Stimulated activated CD4-positive, alpha-beta T cell treated with anti-CD3 and anti-CD28 coated beads, Interleukin-4, amount 100 ng/mL, for 24 hours (primary cell): ENCODE results near the gene HDGFL2.
"Not testable (repeated sequence)": the region's sequence is repeated elsewhere in the genome, so short reads cannot be mapped to it uniquely, and the experiment has no call there.

ENCODE experiments used
- DNase-seq: peaks from one replicate; pipeline ENCODE4 v3.0.0-alpha.2; 2020

The HDGFL2 gene

DNA sequence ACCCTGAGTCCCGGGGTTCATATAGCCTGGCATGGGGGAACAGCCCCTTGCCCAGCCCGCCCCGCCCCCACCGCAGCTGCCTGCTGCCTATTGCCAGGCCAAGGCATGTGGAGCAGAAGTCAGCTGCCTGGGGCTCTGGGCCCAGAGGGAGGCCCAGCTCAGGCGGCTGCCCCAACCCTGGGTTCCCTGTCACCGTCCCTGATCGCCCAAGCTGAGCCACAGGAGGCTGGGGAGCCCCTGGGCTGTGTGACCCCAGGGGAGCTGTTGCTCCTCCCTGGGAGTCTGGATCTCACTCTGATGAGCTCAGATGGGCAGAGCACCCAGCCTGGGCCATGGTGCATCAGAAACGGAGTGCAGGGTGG is 44.8 kb downstream of the HDGFL2 start:
- no peak for DNase-seq

DNA sequence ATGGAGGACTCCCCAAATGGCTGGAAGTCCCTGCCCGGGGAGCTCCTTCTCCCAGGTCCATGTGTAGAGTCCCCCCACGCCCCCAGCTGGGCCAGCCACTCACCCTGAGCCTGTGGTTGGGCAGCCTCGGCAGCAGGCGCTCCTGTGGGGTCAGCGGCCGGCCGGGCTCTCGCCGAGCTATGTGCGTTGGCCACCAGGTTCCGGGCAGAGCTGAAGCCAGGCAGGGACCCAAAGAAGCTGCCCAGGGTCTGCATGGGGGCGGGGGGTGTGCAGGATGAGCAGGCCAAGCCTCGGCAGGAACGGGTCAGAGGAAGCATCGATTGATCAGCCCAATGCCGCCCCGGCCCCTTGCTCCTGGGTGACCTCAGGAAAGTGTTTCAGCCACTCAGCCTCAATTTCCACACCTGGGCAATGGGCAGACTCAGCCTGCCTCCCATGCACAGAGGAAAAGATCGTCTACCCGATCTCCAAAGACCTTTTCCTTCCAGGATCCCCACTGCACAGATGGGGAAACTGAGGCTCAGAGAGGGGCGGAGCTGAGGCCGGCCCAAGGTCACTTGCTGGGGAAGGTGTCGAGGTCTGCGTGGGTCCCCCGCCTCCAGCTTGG is 45.5 kb downstream of the HDGFL2 start:
- no peak for DNase-seq

DNA sequence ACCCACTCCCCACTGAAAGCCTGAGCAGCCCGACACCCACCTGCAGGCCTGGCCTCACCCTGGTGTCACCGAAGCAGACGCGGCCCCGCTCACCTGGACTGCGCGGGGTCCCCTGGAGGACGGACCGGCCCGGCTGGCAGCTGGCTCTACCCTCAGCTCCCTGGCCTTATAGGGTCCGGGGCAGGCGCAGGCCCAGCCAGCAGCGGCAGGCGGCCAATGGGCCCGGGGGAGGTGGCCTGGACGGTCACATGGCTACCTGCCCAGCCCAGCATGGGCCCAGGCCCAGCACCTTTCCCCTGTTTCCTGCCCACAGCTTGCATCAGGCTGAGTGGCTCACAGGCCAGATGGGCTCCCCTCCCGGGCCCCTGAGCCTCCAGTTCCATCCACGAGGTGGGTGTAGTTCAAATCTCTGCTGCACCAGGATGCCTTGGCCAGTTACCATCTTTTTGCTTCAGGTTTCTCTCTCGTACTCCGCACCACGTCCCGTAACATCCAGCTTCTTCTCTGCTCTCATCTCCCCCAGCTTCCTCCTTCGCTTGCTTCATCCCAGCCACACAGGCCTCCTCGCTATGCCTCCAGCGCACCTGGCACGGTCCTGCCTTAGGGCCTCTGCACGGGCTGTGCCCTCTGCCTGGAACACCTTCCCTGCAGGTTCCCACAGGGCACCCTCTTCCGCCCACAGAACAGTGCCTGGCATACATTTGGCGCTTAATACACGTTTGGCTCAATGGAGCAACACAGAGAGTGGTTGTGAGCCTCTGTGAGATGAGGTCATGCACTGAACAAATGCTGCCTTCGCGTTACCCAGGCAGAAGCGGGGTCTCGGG is 46.5 kb downstream of the HDGFL2 start, which contains the start of gene PLIN4:
Gene PLIN4, minus strand, starts transcription at position 142 of the 827 bp plus-strand sequence. CDS start 214 bp downstream, outside the sequence.
- DNase-seq = no peak

DNA sequence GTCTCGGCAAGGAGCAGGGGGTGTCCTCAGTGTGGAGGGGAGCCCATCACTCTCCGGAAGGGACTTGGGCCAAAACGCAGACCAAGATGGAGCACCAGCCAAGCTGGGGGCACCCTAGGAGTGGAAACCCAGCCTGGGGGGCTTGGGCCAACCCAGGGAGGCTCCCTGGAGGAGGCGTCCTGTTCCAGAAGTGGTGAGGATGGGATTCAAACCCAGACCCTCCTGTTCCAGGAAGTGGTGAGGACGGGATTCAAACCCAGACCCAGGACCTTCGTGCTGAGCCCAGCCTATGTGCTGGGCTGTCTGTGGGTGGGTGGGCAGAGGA is 47.0 kb downstream of the HDGFL2 start:
- no peak for DNase-seq

DNA sequence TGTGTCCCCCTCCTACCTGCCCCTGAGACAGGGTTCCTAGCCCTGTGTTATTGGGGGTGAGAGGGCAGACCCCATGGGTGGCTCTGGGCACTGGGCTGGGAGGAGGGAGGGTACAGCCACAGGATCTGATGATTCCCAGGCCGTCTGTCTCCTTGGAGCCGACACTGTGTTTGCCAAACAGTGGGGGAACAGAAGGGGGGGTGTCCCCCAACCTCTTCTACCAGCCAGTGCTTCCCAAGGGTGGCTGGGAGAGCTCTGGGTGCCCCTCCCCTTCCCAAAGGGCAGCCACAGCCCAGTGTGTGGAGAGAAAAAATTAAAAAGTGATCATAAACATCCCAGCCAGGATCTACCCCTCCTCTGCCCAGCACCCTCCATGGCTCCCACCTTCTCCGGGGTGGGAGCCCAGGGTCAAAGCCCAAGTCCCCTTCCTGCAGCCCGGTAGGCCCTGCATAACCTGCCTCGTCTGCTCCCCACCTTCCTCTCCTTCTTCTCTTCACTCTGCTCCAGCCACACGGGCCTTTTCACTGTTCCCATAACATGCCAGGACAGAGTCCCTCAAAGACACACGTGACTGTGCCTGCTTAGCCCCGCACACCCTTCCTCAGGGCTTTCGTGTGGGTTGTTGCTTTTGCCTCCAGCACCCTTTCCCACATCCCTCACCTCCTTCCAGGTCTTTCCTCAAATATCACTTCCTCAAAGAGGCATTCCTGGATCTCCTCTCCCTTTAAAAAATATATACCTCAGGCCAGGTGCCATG is 47.6 kb downstream of the HDGFL2 start:
- DNase-seq = no peak

DNA sequence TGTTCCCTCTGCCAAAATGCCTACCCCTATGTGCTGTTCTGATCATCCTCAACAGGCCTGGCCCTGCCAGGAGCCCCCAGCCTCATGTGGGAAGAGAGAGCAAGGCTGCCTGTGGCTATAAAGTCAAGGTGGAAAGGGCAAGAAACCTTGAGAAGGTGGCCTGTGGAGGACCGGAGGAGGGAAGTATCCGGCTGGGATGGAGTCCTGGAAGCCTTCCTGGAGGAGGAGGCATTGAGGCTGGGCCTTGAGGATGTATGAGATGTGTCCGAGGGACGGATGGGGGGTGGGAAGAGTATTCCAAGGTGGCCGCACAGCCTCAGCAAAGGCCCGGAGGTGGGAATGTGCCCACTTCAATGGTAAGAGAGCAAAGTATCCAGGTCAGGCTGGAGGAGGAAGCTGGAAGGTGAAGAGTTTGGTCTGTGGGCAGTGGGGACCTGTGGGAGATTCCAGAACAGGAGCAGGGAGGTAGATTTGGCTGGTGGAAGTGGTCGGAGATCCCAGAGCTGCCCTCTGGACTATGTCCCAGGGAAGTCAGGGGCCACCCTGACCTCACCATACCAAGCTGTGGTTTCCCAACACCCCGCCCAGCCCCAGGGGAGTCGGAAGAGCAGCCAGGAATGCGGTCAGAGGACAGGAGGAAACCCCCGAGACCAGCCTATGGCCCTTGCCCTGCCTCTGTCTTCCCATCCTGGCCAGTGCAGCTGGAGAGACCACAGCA is 49.2 kb downstream of the HDGFL2 start:
- no peak for DNase-seq

DNA sequence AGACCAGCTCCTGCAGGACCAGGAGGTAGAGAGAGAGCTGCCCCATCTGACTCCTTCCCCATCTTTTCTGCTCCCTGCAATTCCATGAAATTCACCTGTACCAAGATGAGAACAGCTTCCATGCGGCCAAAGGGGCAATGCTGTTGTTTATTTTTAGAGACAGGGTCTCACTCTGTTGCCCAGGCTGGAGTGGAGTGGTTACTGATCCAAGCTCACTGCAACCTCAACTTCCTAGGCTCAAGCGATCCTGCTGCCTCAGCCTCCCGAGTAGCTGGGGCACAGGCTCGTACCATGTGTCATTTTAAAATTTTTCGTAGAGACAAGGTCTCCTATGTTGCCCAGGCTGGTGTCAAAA is 49.8 kb downstream of the HDGFL2 start:
- no peak for DNase-seq

DNA sequence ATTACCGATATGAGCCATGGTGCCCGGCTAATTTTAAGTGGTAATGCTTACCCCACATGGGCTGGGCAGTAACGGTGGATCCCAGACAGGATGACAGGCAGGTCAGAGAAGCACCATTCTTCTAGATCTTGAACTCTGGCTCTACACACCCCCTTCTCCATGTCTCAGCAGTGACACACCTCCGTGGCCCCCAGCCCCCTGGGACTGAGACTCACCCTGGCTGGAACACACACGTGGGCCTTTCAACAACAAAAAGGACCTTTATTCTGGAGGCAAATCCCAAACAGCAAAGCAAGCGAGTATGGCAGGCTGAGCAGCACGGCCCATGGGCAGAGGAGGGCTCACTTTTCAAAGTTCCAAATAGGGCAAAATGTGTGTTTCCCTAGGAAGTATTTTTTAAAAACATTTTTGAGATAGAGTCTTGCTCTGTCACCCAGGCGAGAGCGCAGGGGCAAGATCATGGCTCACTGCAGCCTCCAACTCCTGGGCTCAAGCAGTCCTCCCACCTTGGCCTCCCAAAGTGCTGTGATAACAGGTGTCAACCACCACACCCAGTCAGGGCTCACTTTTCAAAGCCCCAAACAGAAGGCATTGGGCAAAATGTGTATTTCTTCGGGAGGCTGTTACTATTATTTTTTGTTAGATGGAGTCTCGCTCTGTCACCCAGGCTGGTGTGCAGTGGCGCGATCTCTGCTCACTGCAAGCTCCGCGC is 50.4 kb downstream of the HDGFL2 start:
- DNase-seq = no peak

DNA sequence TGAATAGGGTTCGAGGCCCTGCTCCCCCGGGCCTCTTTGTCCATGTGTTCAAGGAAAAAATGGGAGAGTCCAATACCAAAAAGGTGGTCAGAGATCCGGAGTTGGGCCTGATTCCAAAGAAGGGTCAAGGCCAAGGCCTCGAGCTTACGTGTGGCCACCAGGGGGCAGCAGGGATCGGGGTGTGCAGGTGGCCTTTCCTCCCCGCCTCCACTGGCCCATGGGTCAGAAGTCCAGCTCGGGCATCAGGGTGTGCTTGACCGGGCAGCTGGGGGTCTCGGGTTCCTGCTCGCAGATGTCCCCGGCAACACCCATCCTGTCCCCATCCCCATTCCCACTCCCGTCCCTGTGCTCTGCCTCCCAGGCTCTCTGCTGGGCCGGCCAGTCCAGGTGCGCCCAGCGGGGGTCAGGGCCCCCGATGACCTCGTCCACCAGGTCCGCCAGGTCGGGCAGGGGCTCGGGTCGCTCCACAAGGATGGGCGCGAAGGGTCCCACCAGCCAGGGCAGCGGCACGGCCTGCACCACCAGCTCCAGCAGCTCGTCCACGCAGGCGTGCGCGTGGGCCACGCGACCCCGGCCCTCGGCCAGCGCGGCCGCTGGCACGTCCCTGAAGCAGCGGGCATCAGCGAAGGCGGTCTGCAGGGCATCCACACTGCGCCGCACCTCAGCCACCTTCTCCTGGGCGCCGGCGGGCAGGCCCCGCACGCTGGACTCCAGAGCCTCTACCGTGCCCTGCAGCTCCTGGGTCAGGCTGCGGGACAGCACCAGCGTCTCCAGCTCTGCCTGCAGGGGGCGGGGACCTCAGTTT is 51.4 kb downstream of the HDGFL2 start:
- peak; percentile 23 for DNase-seq

DNA sequence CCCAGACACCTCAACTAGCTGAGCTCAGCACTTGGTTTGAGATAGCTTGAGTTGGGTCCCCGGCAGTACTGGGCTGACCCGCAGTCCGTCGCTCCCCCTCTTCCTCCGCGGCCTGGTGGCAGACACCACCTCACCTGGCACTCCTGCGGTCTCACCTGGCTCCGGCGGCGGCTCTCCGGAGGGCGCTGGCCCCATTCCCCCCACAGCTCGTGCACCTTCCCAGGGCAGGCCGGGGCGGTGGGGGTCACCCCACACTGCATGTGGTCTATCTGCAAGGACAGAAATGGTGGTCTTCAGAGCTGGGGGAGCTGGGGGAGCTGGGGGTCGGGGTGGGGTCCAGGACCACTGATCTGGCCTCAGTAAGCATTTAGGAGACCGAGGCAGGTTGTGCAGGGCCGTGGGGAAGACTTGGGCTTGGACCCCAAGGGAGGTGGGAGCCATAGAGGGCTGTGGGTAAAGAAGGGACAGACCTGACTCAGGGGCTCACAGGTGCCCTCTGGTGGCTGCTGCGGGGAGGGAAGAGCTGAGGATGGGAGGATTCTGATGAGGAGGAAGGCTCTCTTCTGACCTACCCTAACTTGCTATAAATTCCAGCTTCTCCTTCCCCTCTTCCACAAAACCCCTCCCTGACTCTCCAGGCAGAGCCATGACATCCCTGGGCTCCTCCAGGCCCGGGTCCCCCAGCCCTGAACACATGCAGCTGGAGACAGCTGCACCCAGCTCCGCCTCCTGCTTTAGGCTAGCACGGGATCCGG is 52.9 kb downstream of the HDGFL2 start:
- DNase-seq = peak; percentile 74

DNA sequence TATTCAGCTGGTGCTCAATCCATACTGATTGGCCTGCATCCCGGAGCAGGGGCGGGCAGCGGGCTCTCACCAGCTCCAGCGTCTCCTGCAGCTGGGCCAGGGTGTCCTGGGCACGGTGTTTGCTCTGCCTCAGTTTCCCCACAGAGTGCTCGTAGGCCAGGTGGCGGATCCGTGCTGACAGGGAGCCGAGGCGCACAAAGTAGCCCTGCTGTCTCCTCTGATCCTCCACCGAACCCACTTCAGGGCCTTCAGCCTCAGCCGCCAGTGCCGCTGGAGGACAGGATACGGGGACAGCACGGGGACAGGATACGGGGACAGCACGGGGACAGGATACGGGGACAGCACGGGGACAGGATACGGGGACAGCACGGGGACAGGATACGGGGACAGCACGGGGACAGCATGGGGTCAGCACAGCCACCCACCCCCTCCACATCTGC is 53.5 kb downstream of the HDGFL2 start:
- no peak for DNase-seq

DNA sequence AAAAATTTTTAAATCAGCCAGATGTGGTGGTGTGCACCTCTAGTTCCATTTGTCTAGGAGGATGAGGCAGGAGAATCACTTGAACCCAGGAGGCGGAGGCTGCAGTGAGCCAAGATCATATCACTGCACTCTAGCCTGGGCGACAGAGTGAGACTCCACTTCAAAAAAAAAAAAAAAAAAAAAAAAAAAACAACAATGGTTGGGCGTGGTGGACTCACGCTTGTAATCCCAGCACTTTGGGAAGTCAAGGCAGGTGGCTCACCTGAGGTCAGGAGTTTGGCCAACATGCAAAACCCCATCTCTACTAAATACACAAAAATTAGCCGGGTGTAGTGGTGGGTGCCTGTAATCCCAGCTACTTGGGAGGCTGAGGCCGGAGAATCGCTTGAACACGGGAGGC is 55.3 kb downstream of the HDGFL2 start:
- DNase-seq = not testable (repeated sequence)

DNA sequence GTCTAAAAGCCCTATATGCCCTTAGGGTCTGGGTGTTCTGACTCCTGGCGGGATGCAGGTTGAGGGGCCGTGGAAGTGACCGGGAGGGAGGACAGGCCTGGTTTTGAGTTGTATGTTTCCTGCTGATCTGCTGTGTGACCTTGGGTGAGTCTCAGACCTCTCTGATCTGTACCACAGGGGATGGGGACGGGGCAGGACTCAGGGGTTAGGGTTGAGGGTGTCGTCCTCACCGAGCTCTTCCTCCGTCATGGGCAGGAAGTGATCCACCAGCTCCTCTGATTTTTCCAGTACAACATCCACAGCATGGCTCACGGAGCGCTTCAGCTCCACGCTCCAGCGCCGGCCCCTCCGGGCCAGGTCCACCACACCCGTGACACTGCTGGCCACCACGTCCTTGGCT is 56.7 kb downstream of the HDGFL2 start:
- no peak for DNase-seq

DNA sequence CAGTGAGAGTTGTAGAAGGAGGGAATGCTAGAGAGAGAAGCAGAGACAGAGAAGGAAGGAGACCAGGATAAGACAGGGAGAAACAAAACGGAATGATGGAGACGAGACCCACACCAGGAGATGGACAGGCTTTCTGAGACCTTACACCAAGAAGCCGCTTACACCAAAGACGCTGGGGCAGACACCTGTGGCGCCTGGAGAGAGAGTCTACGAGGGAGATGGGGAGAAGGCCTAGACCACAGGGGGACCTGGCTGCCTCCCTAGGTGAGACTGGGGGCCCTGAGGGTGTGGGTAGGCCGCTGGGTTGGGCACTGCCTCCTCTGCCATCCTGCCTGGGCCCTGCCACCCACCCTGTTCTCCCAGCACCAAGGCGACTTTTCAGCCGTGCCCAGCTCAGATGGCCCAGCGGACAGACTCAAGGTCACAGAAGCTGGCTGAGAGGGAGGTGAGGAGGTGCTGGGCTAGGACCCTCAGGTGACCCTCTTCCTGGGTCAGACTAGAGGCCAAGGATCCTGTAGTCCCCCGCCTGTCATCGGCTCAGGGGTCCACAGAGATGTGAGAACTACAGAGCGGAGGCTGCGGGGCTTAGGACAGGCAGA is 57.9 kb downstream of the HDGFL2 start:
- no peak for DNase-seq

DNA sequence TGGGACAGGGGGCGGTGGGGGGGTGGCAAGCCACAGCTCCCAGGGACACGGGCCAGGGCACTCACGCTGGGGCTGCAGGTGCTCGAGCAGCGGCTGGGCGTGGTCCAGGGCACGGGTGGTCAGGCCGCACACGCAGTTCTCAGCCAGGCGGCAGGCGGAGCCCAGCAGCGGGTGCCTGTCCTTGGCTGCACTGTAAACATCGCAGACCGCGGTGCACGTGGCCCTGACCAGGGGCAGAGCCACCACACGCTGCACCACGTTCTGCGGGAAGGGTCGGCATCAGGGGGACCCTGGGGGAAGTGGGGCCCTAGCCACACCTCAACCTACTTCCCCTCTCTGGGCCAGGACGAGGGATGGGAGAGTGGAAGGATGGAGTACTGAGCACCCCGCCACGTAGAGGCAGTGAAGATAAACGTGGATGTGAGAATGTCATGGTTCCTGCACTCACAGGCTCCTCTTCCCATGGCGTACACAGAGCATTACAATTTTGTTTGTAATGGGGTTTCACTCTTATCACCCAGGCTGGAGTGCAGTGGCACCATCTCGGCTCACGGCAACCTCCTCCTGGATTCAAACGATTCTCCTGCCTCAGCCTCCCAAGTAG is 59.6 kb downstream of the HDGFL2 start:
- DNase-seq = no peak

DNA sequence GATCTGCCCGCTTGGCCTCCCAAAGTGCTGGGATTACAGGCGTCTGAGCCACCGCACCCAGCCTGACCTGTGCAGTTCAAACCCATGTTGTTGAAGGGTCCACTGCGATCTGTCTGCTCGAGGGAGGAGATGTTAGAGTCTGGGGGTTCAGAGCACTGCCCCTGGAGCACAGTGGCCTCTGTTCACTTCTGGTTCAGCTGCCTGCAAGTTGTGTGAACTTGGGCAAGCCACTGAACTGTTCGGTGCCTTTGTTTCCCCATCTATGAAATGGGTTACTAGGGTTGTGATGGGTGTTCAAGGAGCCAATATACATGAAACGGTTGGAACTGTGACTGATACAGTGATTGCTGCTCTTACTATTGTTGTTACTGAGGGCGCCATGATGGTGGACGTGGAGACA is 61.2 kb downstream of the HDGFL2 start:
- no peak for DNase-seq

DNA sequence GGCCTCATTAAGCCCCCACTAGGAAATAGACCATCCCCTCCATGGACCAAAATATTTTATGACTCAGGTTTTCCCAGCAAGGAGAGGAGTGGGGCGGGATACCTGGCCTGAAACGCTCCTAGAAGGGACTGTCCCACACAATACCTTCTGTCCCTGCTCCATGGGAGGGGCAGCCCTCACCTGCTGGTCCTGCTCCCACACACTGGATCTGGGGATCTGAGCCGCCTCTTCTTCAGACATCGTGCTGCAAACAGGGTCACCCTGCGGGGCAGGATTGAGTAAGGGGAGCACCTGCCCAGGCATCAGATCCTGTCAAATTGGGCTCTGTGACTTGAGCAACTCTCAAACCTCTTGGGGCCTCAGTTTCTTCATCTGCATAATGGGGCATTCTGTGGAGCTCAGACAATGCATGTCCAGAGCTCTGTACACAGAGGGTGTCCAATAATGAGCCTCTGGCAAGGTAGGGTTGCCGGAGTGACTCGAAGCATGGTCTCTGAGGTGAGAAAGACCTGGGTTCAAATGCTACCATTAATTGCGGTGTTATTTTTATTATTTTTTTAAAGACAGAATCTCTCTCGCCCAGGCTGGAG is 61.8 kb downstream of the HDGFL2 start:
- no peak for DNase-seq

DNA sequence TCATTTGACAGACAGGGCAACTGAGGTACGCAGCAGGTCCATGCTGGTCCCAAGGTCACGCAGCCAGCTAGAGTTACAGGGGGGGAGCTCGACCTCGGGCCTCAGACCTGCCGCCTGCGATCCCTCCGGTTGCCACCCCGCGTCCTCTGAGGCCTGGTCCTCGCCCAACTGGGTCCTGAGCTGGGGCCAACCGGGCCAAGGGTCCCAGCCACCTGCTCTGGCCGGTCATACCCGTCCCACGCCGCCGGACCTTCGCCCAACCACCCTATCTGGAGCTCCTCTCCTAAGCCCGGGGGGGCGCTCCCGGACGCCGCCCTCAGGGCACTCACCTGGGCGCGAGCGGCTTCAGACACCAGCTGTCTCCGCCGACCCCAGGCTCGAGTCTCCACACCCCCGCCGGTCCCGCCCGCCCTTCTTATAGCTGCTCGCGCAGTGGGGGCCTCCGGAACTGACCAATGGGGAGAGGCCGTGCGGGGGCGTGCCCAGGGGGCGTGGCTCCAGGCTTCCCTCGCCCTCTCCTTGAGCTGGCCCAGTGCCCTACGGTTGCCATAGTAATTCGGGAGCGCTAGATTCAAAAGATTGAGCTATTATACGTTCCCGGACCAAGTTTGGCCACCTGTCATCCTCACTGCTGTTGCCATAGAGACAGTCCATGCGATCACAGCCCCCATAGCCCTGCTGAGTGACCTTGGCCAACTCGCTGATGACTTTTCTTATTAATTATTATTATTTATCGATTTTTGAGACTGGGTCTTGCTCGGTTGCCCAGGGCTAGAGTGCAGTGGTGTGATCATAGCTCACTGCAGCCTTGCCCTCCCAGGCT is 63.0 kb downstream of the HDGFL2 start, which contains the start of gene PLIN5:
Gene PLIN5, minus strand, starts transcription at position 389 of the 823 bp plus-strand sequence. CDS start 1,150 bp downstream, outside the sequence.
- DNase-seq = peak; percentile 43

DNA sequence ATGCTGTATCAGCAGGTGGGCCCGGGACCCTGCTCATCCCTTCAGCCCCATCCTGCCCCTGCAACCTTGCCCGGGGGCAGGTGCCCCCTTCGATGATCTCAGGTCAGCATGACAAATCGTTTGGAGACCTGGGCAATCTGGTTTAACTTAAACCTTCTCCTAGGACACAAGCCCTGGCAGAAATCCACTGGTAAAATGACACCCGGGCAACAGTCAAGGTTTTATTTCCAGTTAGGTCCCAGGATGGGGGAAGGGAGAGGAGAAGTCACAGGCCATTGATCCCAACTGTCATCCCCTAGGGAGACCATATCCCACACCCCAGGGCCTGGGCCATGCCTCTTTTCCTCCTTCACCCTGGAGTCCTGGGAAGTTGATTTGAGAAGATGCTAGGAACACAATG is 64.7 kb downstream of the HDGFL2 start:
- DNase-seq = no peak
